GM19025 (cell line): Measurements from ENCODE around the gene TRIM66.
A peak's percentile ranks its signal among the peaks of the same experiment; 100 is the strongest.
"Not testable (repeated sequence)": the region's sequence is repeated elsewhere in the genome, so short reads cannot be mapped to it uniquely, and the experiment has no call there.

Experiments
- ATAC-seq: cut with Tn5 transposase; IDR thresholded peaks from one replicate; pipeline ENCODE4 v1.9.1; 2021; ENCODE audit warnings: mild to moderate bottlenecking, low read depth, moderate library complexity; ENCODE audit not compliant: unreplicated experiment

The TRIM66 gene

DNA sequence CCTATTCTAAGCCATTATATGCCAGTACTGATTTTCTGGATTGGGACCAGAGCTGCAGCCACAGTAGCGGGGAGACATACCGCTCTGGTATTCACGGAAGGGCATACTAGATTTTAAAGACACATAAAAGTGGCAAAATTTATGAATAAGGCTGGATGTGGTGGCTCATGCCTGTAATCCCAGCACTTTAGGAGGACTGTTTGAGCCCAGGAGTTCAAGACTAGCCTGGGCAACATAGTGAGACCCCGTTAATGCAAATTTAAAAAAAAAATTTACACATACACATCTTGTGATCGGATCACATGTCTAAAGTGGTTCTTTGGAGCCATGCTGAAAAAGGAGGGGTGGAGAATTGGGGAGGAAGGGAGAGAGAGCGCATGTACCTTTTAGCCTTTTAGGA lies 9.1 kb upstream of the TRIM66 start:
- ATAC-seq = no peak

- no peak for ATAC-seq
These were observed 8.2 kb upstream of the TRIM66 start for GRCh38 chr11:8690374-8691342.

DNA sequence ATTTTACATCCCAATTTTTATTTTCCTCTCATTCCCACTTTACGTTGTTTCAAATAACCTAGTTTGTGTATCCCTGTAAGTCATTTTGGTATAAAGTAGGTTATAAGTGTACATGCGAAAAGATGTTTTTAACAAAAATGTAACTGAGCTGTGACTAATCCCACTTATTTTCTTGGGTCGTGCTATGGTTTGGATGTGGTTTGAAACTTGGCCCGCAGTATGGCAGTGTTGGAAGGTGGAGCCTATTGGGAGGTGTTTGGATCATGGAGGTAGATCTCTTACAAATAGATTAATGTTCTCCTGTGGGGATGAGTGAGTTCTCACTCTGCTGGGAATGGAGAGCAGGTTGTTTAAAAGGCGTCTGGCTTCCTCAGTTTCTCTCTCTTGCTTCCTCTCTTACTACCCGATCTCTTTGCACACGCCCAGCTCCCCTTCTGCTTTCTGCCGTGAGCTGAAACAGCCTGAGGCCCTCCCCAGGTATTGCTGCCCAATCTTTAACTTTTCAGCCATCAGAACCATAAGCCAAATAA lies 7.3 kb upstream of the TRIM66 start:
- ATAC-seq = no peak

DNA sequence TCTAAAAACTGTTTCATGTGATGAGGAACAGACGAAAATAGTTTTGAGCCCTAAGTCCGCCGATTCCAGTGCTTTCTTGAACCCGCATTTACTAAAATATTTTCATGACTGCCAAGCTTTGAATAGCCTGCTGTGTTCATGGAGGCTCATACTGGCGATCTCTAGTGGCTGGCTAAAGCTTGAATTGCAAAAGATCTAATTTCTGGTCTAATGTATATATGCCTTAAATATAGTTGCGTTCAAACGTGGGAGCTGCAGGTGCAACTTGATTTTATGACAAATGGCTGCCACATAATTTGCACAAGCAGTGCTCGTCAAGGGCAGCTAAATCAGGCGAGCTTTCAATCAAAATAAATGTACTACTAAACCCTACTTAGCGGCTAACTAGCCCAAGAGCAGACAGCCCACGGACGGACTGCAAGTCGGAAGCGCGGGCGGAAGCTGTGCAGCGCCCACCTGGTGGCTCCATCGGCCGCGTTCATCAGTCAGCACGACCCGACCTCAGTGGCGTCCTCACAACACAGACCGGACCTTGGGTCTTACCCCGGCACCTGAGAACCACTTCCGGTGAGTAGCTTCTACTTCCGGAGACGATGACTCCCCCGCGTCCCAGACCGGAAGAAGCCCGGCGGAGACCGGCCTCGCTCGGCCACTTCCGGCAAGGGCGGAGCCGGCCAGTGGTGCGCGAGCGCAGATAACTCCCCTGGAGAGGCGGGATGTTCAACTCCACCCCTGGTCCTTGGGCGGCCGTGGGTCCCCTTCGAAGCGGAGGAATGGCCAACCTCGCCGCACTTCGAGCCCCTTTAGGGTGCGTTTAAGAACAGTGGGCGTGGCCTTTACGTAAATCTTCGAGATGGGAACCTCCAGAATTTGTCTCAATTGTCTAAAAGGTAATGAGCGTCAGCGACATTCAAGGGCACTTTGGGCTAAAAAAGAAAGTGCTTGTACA lies 6.2 kb upstream of the TRIM66 start:
- ATAC-seq = peak; percentile 95

GRCh38 chr11:8686325-8686724 lies 3.9 kb upstream of the TRIM66 start:
- ATAC-seq = no peak

GRCh38 chr11:8685820-8686219 lies 3.4 kb upstream of the TRIM66 start:
- ATAC-seq = no peak

- ATAC-seq = no peak
These were observed 2.8 kb upstream of the TRIM66 start for GRCh38 chr11:8685306-8685705.

- ATAC-seq = no peak
These were observed 2.3 kb upstream of the TRIM66 start for GRCh38 chr11:8684600-8685290.

GRCh38 chr11:8683115-8683807 lies 796 bp upstream of the TRIM66 start:
- ATAC-seq = no peak

DNA sequence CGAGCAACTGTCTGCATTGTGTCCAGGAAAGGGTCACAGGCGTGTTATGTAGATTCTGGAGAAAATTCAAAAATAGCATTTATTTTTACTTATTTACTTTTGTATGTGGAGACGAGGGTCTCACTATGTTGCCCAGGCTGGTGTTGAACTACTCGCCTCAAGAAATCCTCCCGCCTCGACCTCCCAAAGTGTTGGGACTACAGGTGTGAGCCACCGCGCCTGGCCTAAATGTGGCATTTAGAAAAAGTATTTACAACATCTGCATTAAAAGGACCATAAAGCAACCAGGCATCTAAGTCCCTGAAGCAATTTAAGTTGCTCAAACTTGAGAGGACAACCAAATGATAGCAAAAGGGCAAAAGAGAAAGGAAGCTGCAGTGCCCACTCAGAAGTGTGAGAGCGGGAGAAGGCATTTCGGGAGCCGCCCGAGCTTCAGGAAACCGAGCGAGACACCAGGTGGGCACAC lies 595 bp downstream of the TRIM66 start:
- no peak for ATAC-seq

- no peak for ATAC-seq
These were observed 3.5 kb downstream of the TRIM66 start for GRCh38 chr11:8679006-8679405.

- no peak for ATAC-seq
These were observed 6.0 kb downstream of the TRIM66 start for GRCh38 chr11:8676458-8676857.

- ATAC-seq = no peak
These were observed 7.6 kb downstream of the TRIM66 start for GRCh38 chr11:8674859-8675258.

GRCh38 chr11:8672346-8672745 lies 10.1 kb downstream of the TRIM66 start:
- no peak for ATAC-seq

GRCh38 chr11:8671651-8672062 lies 10.8 kb downstream of the TRIM66 start:
- ATAC-seq = no peak

DNA sequence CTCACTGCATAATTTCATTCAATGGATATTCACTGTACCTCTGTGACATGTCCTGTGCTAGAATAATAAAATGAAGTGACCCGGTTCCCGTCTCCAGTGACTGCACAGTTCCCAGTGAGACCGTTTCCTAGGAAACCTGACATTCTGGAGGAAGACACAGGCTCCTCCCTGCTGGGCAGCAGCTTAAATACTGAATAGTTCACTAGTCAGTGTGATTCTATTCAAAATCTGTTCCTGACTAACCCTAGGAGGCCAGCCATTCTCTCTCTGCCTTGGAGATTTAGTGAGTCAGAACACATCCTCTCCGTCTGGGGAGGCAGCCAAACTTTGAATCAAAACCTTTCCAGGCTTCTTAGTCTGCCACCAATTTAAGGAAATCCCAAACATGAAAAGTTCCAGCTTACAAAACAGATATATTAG lies 11.3 kb downstream of the TRIM66 start:
- no peak for ATAC-seq

- not testable (repeated sequence) for ATAC-seq
These were observed 12.4 kb downstream of the TRIM66 start for GRCh38 chr11:8670081-8670480.

- no peak for ATAC-seq
These were observed 17.2 kb downstream of the TRIM66 start for GRCh38 chr11:8665222-8665621.

DNA sequence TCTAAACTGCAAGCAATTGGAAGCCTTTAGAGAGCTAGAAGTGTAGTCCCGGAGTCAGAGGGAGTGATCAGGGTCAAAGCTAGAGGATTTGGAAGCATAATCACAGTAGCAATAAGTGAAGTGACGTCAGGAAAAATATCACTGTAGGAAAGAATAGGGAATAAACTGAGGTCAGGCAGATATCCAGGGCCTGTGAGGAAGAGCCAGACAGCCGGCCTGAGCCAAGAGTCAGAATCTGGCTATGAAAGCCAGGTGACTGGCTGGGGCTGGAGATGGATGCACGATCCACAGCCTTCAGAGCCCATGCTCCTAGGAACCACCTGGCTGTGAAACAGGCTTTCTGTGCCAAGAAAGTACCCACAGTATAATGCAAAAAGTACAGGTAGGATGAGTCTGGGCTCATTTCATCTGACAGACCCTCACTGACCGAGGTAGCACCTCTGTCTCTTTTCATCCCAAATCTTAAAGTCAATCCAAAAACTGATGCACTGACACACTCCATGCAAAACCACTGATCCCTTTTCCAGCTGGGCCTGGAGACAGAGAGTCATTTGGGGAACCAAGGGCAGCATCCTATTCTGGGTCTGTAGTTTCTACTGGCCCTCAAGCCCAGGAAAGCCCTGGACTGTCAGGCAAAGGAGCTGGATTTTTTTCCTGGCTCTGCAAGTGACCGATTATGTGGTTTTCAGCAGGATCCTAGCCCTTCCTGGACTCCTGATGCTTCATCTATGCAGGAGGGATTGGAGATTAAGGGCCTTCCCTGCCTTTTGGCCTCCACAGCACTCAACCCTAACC lies 21.3 kb downstream of the TRIM66 start:
- ATAC-seq = no peak
